ENCODE measurements around the gene CTF1.
"Not testable (repeated sequence)": the region's sequence is repeated elsewhere in the genome, so short reads cannot be mapped to it uniquely, and the experiment has no call there.

CTF1 gene

DNA sequence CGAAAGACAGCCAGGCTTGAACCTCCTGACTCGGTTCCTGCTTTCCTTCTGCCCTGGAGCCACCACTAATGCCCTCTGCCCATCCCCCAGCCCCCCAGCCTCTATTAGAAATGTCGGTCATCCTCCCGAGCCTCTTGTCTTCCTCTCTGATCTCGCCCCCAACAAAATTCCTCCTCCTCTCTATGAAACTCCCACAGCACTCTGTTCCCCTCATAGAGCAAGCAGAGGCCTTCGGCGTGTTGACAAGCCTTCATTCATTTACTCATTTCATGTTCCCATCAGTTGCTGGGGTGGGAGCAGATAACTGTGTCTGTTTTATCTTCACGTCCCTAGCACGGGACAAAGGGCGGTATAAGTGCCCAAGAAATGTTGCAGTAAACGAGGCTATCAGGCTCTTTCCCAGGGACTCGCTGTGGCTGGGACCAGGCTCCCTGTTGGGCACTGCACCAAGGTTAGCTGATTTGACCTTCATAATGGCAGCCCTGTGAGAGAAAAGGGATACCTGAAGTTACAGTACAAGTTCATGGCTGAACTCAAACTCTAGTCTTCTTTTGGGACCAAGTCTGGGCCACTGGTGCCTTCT lies 34.7 kb downstream of the CTF1 start:
- no peak for DNase-seq

DNA sequence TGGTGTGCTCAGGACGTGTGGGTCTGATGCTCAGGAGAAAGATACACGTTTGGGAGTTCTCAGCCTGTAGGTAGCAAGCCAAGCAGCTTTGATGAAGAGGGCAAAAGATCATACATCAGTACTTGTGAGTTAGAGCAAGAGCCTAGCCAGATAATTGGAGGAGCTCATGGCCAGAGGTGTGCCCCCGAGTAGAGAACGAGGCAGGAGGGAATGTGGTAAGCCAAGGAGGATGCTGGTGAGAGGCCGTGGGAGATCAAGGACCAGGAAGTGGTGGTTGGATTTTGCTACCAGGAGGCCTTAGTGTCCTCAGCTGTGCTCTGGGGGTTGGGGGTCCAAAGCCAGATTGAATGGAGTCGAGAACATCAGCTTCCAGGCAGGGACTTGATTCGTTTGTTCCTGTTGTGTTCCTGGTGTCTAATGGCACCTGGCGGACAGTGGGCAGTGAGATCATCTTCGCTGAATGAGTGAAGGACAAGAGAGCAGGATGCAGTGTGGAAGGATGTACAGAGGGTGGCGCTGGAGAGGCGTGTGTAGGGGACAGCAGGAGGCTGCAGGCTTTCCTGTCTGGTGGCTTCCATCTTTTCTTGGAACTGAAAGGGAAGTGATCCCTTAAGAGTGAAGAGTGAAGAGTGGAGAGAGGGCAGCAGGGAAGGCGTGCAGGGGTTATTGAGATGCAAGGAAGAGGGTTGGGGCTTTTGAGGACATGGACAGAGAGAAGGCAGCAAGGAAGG lies 38.6 kb downstream of the CTF1 start:
- peak; percentile 57 for DNase-seq

- peak; percentile 41 for DNase-seq
Observed at GRCh38 chr16:30937692-30938091, 41.3 kb downstream of the CTF1 start.

- not testable (repeated sequence) for DNase-seq
Observed at GRCh38 chr16:30939571-30939970, 43.2 kb downstream of the CTF1 start.

DNA sequence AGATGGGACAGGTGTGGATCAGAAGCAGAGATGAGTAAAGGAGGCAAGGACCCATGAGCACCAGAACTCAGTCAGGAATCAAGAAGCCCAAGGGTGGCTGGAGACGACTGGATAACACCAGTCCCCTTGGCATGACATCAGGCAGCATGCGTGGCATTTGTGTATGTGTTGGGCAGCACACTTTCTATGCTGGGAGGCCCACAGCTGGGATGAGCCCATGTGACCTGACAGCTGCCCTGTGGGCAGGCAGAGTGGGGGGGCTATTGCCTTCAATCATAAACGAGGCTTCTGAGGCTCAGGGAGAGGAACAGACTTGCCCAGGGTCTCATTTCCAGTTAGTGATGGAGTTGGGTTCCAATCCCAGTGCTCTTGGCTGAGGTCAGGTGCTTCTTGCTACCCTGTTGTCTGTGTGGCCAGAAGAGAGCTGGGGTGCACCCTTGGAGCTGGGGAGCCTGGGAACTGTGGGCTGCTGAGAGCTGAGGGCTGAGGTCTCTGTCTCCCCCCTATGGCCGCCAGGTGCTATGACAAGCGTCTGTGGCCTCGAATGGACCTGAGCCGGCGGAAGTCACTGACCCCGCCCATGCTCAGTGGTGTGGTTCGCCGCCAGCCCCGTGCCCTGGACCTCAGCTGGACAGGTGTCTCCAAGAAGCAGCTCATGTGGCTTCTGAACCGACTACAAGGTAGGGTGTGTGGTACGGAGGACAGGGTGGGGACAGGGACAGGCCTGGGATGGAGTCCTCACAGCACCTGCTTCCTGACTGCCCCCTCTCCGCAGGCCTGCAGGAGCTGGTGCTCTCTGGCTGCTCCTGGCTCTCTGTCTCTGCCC lies 45.4 kb downstream of the CTF1 start:
- peak; percentile 40 for DNase-seq

DNA sequence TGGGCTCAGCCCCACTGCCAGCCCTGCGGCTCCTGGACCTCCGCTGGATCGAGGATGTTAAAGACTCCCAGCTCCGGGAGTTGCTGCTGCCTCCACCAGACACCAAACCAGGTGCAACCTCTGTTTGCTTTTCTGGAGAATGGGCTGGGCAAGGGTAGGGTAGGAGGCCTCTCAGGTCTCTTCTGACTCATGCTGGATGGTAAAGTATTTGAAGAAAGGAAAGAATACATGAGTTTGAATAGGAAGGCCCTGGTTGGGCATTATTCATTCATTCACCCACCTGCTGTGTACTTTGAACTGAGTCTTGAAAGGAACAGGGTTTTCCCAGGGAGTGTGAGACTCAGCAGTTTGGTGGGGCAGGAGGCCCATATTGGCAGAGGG lies 46.0 kb downstream of the CTF1 start:
- DNase-seq, result no peak

GRCh38 chr16:30944352-30944751 lies 47.9 kb downstream of the CTF1 start:
- no peak for DNase-seq

DNA sequence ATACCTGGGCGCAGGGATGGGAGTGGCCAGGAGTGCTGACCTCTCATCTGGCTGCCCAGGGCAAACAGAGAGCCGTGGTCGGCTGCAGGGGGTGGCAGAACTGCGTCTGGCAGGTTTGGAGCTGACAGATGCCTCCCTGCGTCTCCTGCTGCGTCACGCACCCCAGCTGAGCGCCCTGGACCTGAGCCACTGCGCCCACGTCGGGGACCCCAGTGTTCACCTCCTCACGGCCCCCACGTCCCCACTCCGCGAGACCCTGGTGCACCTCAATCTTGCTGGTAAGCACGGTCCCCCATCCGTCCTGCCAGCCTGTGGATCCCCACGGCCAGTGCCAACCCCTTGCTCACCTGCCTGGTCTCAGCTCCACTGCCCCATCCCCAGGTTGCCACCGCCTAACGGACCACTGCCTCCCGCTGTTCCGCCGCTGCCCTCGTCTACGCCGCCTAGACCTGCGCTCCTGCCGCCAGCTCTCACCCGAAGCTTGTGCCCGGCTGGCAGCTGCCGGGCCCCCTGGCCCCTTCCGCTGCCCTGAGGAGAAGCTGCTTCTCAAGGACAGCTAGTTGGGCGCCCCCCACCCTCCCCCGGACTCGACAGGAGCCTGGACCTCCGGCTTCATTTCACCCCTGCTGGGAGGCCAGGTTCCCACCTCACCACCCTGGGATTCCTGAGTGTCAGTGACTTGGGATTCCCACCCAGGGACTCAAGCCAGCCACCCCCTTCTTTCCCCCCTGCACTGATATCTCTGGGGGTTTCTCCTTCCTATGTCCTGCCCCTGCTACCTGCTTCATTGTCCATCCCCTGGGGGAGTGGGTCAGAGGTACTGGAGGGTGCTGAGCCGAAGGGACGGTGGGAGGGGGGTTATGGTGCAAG lies 50.5 kb downstream of the CTF1 start:
- DNase-seq, result no peak

DNA sequence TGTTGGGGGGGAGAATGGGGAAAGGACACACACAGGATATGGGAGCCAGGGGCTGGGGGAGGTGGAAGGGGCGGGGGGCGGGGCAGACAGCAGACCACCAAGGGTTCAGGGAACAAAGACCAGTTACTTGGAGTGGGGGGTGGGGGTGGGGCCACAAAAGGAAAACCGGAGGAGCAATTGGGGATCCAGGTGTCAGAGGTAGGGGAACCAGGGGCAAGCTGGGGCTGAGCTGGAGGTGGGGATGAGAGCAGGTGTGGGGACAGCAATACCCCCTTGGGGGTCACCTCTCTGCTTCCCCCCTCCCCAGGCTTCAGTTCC lies 51.1 kb downstream of the CTF1 start:
- no peak for DNase-seq

- DNase-seq, result no peak
Observed at GRCh38 chr16:30947859-30948666, 51.6 kb downstream of the CTF1 start.

- DNase-seq, result peak; percentile 65
Observed at GRCh38 chr16:30948667-30949649, 52.5 kb downstream of the CTF1 start, which contains the start of gene ORAI3. TSS of gene ORAI3 (plus strand) at chr16:30949068. CDS start at chr16:30949290, 222 bp downstream.

- peak; percentile 95 for DNase-seq
Observed at GRCh38 chr16:30949650-30950515, 53.5 kb downstream of the CTF1 start.

- no peak for DNase-seq
Observed at GRCh38 chr16:30950516-30951065, 54.2 kb downstream of the CTF1 start.

GRCh38 chr16:30951193-30951592 lies 54.8 kb downstream of the CTF1 start:
- DNase-seq, result no peak

DNA sequence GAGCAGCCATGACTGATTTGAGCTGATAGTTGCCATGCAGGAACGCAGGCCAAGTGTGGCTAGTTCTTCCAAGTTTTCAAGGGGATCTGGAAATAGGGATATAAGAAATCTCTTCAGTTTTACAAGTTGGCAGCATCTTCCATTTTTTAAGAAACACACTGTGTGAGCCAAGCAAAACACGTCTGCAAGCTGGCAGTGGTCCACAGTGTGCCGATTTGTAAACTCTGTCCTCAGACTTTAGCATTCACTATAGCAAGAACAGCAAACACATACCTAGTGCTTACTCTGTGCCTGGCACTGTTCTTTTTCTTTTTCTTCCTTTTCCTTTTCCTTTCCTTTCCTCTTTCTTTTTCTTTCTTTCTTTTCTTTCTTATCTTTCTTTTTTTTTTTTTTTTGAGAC lies 55.3 kb downstream of the CTF1 start:
- no peak for DNase-seq

DNA sequence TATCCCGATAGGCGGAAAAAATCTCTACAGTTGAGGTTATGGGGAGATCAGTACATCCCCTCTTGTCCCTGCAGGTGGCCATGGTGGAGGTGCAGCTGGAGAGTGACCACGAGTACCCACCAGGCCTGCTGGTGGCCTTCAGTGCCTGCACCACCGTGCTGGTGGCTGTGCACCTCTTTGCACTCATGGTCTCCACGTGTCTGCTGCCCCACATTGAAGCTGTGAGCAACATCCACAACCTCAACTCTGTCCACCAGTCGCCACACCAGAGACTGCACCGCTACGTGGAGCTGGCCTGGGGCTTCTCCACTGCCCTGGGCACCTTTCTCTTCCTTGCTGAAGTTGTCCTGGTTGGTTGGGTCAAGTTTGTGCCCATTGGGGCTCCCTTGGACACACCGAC lies 56.7 kb downstream of the CTF1 start:
- no peak for DNase-seq

Data from GF-D8 (cell line).